Endothelial cell (in vitro differentiated cells): ENCODE measurements around the gene CCDC106. TPM values are rescaled to one million over a fixed set of nuclear protein-coding genes. Genes with fewer than 3 reads are reported as not detected.

ENCODE experiments used
- DNase-seq: peaks from one replicate; pipeline ENCODE4 v3.0.0; 2021; ENCODE audit warnings: low spot score
- H3K27ac Mint-ChIP-seq: one replicate; pipeline ENCODE4 v1.8.0; 2021; ENCODE audit warnings: mixed read lengths, inconsistent platforms; ENCODE audit not compliant: unreplicated experiment
- H3K27me3 Mint-ChIP-seq: one replicate; pipeline ENCODE4 v1.8.0; 2021; ENCODE audit warnings: mild to moderate bottlenecking, moderate library complexity, mixed read lengths, inconsistent platforms; ENCODE audit not compliant: unreplicated experiment
- H3K36me3 Mint-ChIP-seq: one replicate; pipeline ENCODE4 v1.8.0; 2021; ENCODE audit warnings: mild to moderate bottlenecking, low read depth, mixed read lengths, inconsistent platforms; ENCODE audit not compliant: unreplicated experiment
- H3K4me1 Mint-ChIP-seq: one replicate; pipeline ENCODE4 v1.8.0; 2021; ENCODE audit warnings: mild to moderate bottlenecking, mixed read lengths, inconsistent platforms; ENCODE audit not compliant: unreplicated experiment
- H3K4me3 Mint-ChIP-seq: one replicate; pipeline ENCODE4 v1.8.0; 2021; ENCODE audit warnings: mild to moderate bottlenecking, mixed read lengths, inconsistent platforms; ENCODE audit not compliant: unreplicated experiment
- H3K9me3 Mint-ChIP-seq: one replicate; pipeline ENCODE4 v1.8.0; 2021; ENCODE audit warnings: mixed read lengths, inconsistent platforms; ENCODE audit not compliant: unreplicated experiment
- total RNA-seq: library from RNA; stranded (reverse); fragmentation: NEBNext Ultra II Directional; extraction: Animal tissue kit (Norgen Biotek cat#: 25700); gene quantifications from one replicate; pipeline ENCODE4 v1.2.1, GENCODE V29; 2021; ENCODE audit not compliant: unreplicated experiment
- TF ChIP-seq, protein P1 (sequence below): fragments of 200-600 bp; sonication (generic); IDR thresholded peaks from one replicate; pipeline ENCODE4 v1.5.0; 2021; ENCODE audit warnings: antibody characterized with exemption; ENCODE audit not compliant: unreplicated experiment

Gene CCDC106
- total RNA-seq, 1 donor from 2014 or later, result 20.1 TPM

DNA sequence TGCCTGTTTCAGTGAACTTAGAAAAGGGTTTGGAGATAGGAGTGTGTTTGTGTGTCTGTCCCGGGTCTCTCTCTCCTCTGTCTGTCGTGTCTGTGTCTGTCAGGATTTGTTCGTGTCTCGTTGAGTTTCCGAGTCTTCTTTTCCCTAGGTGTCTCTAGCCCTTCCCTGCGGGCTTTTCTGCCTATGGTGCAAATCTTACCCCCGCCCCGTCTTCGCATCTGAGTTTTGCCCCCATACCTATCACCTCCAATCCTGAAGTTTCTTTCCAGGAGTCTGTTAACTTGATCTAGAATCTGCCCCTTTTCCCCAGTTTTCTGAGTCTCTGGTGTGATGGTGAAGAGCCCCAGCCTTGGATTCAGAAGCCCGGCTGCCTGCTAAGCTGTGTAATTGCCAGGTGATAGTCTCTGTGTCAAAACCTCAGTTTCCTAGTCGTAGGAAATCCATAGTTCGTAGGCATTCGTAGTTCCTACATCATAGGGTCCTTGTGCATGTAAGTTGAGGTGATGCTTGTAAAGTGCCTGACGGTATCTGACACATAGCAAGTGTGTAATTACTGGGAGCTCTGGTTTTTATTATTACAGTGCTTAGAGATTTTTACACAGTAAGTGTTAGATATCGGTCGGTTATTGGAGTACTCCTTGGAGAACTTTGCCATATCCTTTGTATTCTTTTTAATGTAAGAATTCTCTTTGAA, 27.8 kb downstream of the CCDC106 start:
- TF ChIP-seq, protein P1, sequence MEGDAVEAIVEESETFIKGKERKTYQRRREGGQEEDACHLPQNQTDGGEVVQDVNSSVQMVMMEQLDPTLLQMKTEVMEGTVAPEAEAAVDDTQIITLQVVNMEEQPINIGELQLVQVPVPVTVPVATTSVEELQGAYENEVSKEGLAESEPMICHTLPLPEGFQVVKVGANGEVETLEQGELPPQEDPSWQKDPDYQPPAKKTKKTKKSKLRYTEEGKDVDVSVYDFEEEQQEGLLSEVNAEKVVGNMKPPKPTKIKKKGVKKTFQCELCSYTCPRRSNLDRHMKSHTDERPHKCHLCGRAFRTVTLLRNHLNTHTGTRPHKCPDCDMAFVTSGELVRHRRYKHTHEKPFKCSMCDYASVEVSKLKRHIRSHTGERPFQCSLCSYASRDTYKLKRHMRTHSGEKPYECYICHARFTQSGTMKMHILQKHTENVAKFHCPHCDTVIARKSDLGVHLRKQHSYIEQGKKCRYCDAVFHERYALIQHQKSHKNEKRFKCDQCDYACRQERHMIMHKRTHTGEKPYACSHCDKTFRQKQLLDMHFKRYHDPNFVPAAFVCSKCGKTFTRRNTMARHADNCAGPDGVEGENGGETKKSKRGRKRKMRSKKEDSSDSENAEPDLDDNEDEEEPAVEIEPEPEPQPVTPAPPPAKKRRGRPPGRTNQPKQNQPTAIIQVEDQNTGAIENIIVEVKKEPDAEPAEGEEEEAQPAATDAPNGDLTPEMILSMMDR, result no peak
- H3K9me3 Mint-ChIP-seq, result no peaks in the 10 kb centered on the region
- H3K4me1 Mint-ChIP-seq, result peaks cover 62% of the 10 kb centered on the region
- peak overlapping the region; percentile 100 for H3K27ac Mint-ChIP-seq
- peak overlapping the region; percentile 99 for H3K4me3 Mint-ChIP-seq
- H3K36me3 Mint-ChIP-seq, result peaks cover 57% of the 10 kb centered on the region
- H3K27me3 Mint-ChIP-seq, result peaks cover 31% of the 10 kb centered on the region
- no peak for DNase-seq

DNA sequence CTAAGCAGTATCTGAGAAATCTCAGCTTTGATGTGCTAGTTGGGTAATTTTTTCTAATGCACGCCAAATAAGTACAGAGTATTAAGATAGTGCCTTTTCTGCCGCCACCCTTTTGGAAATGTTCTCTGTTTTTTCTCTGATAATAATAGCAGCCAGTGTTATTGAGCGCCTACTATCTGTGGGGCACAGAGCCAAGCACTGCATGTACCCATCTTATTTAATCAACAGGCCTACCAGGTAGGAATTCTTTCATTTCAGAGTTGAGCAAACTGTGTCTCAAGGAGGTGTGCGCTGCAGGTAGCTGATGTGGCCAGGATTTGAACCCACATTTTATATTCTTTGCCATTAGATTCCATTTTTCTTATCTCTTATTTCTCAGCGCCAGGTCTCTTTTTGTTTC, 28.4 kb downstream of the CCDC106 start:
- no peaks in the 10 kb centered on the region for H3K9me3 Mint-ChIP-seq
- peak overlapping the region; percentile 100 for H3K27ac Mint-ChIP-seq
- peaks cover 58% of the 10 kb centered on the region for H3K4me1 Mint-ChIP-seq
- peaks cover 52% of the 10 kb centered on the region for H3K36me3 Mint-ChIP-seq
- H3K27me3 Mint-ChIP-seq, result peaks cover 28% of the 10 kb centered on the region
- no peak for DNase-seq
- TF ChIP-seq, protein P1, result no peak
- H3K4me3 Mint-ChIP-seq, result peak overlapping the region; percentile 99

DNA sequence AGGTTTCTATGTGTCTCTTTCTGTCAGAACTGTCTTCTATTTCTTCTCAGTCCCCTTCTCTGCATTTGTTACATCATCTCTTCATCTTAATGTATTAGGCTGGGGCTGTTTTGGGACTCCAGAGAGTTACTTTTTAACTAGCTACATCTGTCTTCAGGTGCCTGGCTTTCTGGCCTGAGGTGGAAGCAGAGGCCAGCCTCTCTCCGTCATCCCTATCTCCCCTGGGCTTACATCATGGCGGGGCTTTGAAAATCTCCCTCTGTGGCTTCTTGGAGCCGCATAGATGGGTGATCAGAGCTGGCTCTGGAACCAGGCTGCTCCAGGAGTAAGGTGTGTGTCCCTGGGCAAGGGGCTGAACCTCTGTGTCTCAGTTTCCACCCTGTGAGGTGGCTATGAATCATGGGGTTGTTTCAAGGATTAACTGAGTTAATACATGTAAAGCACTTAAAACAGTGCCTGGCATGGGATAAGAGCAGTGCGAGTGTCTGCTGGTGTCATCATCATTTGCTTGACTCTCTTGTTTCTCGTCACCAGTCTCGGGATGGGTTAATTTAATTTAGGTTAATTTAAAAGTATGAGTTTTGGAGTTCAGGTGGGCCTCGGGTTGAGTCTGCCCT, 29.0 kb downstream of the CCDC106 start:
- TF ChIP-seq, protein P1, result no peak
- Mint-ChIP-seq H3K36me3 (peaks cover 50% of the 10 kb centered on the region), H3K27me3 (peaks cover 28% of the 10 kb centered on the region), H3K9me3 (no peaks in the 10 kb centered on the region), H3K4me1 (peaks cover 56% of the 10 kb centered on the region), H3K4me3 (peak overlapping the region; percentile 99), H3K27ac (peak overlapping the region; percentile 100)
- no peak for DNase-seq

DNA sequence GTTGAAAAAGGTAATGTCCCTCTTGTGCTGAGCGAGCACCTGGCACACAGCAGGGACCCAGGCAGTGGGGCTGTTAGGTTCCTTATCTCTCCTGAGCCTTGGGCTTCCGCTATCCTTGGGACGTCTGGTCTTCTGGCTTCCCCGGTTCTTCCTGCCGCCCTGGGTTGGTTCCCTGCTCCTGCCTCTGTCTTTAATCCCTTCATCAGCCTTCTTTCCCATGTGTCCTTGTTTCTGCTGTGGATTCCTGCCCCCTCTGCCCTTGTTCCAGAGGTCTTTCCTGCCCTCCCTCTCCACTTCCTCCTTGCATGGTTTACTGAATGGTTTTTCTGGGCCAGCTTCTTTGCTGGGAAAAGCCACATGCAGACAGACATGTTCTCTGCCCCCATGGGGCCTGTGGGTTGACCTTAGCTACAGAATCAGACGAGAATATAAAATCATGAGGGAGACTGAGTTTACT, 29.6 kb downstream of the CCDC106 start:
- Mint-ChIP-seq H3K27ac (peak overlapping the region; percentile 100), H3K9me3 (no peaks in the 10 kb centered on the region), H3K27me3 (peaks cover 28% of the 10 kb centered on the region), H3K4me3 (peak overlapping the region; percentile 99), H3K36me3 (peaks cover 46% of the 10 kb centered on the region), H3K4me1 (peaks cover 52% of the 10 kb centered on the region)
- DNase-seq, result peak; percentile 45
- TF ChIP-seq, protein P1, result no peak

DNA sequence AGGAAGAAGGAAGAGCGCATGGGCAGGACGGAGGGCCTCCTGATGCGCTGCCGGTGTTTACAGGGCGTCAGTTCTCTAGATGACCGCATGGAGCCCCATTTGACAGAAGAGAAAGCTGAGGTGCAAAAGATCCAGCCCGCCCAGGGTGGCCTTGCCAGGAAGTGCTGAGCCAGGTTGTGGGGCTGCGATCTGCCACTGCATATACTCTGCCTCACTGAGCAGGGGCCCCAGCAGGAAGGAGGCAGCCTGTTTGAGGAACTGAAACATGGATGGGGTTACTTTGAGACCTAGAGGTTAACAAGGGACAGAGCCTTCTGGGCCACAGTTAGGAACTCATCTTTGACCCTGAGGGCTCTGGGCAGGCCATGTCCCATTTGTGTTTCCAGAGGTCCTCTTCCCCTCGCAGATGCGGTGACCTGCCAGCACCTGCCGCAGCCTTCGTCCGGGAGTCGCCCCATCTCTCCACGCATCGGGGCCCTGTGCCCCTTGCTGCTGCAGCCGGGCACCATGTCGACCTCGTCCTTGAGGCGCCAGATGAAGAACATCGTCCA, 30.2 kb downstream of the CCDC106 start:
- no peaks in the 10 kb centered on the region for H3K9me3 Mint-ChIP-seq
- peaks cover 45% of the 10 kb centered on the region for H3K36me3 Mint-ChIP-seq
- peaks cover 52% of the 10 kb centered on the region for H3K4me1 Mint-ChIP-seq
- TF ChIP-seq, protein P1, result no peak
- H3K27ac Mint-ChIP-seq, result peak overlapping the region; percentile 100
- H3K27me3 Mint-ChIP-seq, result peaks cover 26% of the 10 kb centered on the region
- DNase-seq, result no peak
- peak overlapping the region; percentile 99 for H3K4me3 Mint-ChIP-seq
